GM18505 (cell line): ENCODE results near the gene SERINC5.
"Not testable (repeated sequence)": the region's sequence is repeated elsewhere in the genome, so short reads cannot be mapped to it uniquely, and the experiment has no call there.

Experiments
- ATAC-seq: cut with Tn5 transposase; IDR thresholded peaks from one replicate; pipeline ENCODE4 v1.9.1; 2021; ENCODE audit not compliant: unreplicated experiment
- POLR2A ChIP-seq: IDR thresholded peaks from 4 replicates; pipeline ENCODE4 v1.6.1; 2011; ENCODE audit warnings: borderline replicate concordance; ENCODE audit not compliant: insufficient read depth, insufficient read length; ENCODE audit errors: extremely low read depth

The SERINC5 gene

DNA sequence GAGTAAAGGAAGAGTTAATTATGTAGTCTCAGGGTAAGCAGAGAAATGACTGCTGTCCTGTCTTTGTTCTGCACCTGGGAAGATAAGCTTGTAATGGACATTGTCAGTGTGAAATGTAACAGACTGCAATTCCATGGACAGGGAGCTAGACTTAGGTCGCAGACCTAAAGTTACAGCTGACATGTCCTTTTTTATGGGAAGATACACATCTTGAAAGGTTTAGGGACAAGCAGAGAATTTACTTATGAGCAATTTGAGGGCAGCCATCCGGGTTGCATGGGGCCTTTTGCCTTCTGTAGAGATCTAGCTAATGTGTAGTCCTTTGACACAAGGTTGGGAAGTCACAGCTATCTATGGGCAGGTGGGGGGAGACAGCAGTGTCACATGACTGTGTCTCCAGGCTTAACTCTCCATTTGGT lies 85.7 kb downstream of the SERINC5 start:
- no peak for TF ChIP-seq POLR2A
- no peak for ATAC-seq

DNA sequence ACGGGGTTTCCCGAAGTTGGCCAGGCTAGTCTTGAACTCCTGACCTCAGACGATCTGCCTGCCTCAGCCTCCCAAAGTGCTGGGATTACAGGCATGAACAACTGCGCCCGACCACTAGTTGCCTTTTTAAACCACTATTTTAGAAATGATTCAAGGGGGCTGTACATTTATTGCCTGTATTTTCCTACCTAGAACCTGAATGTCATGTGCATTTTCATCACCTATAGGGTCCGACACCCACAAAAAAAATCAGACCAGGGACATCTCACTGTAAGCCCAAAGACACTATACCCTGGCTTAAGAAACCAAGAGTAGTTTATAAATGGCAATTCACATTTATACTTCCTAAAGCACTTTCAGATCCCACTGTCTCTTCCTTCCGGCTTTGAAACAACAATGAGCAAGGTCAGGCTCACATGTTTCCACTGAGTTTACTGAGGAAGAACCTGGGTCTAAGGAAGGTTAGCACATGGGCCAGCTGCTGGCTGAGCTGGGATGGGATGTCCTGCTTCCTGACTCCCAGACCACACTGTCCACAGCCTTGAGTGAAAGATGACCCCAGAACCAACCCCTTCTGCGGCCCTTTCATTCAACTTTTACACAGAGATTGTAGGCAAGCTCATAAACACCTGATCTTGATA lies 87.3 kb downstream of the SERINC5 start:
- ATAC-seq = no peak
- TF ChIP-seq POLR2A = no peak

DNA sequence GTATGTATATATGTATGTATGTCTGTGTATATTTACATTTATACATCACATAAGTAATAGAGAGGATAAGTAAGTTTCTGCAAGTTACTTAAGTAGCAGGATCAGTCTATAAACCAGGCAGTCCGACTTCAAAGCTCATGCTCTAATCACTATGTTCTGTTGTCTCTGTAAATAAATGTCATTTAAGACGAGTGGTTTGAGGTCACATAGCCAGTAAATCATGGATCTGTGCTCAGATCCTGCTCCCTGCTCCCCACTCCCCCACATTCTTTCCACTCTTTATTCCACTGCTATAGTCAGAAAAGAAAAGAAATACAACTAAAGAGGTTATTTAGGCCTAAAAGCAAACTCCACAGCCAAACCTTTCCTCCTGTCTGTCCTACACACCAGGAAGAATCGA lies 90.4 kb downstream of the SERINC5 start:
- no peak for ATAC-seq
- TF ChIP-seq POLR2A = no peak

- no peak for ATAC-seq
- TF ChIP-seq POLR2A = no peak
Observed at GRCh38 chr5:80161165-80161564, 94.7 kb downstream of the SERINC5 start.

GRCh38 chr5:80160242-80160641 lies 95.6 kb downstream of the SERINC5 start:
- TF ChIP-seq POLR2A = no peak
- no peak for ATAC-seq

- ATAC-seq = no peak
Observed at GRCh38 chr5:80159133-80159815, 96.6 kb downstream of the SERINC5 start.

DNA sequence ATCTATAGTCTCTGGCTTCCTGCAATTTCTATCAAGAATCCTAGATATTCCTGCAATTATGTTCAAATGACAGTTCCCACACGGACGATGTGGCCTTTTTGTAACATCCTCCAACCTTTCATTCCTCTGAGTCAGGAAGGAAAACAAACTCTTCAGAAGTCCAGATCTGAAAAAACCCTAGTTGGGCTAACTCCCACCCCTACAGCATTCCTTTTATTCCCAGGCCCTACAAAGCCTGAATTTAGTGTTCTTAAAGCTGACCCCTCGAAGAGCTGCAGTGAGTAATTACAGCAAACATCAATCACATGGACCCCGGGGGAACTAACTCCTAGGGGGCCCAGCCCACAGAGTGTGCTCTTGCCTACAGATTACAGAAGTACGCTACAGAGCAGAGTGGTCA lies 99.7 kb downstream of the SERINC5 start:
- TF ChIP-seq POLR2A = no peak
- ATAC-seq = no peak

More at GRCh38 chr5:80159133-80159815, 96.6 kb downstream of the SERINC5 start:
- TF ChIP-seq POLR2A = no peak

DNA sequence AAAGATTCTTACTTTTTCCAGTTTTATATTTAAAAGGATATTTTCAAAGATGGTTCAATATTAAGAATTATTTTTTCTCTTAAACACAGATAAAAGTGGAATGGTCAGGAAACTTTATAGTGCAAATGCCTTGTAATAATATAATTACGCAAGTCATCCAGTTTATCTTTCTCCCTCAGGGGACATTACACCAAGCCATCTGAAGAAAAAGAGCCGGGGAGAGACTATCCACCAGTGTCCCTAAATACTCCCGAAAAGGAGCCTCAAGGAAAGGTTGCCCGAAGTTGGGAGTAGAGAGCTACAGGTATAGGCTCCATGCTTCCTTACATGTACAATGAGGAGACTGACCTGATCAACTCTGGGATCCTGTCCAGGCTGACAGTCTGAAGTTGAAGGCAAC lies 101.1 kb downstream of the SERINC5 start:
- TF ChIP-seq POLR2A = no peak
- ATAC-seq = no peak

DNA sequence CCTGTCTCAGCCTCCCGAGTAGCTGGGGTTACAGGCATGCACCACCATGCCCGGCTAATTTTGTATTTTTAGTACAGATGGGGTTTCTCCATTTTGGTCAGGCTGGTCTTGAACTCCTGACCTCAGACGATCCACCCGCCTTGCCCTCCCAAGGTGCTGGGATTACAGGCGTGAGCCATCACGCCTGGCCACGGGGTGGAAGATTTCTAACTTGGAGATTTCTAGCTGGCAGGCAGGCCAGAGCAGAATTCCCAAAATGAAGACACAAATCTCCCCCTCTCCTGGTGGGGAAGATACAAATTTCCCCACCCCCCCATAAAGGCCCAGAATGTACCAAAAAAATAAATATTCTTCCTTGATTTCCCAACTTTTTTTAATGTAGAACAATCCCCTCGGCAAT lies 101.6 kb downstream of the SERINC5 start:
- ATAC-seq = not testable (repeated sequence)

DNA sequence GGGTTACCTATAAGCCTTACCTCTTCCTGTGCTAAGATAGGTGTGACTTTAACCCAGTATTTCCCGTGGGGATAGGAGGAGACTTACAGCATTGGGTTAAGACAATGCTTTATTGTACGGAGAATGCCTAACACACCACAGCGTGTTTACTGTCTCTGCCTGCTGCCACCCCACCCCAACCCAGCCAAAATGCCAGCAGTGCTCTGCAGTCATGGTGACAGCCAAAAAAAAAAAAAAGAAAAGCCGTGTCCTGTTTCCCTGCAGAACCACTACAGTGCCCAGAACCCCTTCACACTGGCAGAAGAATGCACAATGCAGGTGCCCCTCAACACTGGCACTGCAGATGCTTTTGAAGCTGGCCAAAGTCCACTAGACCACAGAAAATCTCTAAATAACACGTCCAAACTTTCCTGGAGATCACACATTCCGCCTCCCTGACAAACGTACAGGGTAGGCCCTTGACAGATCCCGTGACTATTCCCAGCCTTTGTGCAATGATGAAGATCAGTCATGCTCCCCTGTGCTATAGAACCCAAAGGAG lies 102.2 kb downstream of the SERINC5 start:
- TF ChIP-seq POLR2A = no peak
- no peak for ATAC-seq

- no peak for TF ChIP-seq POLR2A
- no peak for ATAC-seq
Observed at GRCh38 chr5:80152778-80153177, 103.1 kb downstream of the SERINC5 start.

DNA sequence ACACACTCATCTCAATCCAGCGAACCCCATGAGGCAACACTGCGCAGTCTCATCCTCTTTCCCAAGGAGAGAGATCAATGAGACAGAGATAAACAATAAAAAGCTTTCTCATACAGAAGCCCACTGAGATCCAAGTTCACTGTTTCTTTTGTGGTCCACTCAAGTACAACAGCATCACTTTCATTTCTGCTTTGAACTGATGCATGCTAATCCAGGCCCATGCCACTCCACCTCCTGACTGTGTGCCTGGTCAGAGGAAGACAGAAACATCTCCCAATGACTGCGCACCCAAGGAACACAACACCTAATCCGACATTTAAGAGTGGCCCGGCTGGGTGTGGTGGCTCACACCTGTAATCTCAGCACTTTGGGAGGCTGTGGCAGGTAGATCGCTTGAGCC lies 104.0 kb downstream of the SERINC5 start:
- no peak for ATAC-seq
- TF ChIP-seq POLR2A = no peak

DNA sequence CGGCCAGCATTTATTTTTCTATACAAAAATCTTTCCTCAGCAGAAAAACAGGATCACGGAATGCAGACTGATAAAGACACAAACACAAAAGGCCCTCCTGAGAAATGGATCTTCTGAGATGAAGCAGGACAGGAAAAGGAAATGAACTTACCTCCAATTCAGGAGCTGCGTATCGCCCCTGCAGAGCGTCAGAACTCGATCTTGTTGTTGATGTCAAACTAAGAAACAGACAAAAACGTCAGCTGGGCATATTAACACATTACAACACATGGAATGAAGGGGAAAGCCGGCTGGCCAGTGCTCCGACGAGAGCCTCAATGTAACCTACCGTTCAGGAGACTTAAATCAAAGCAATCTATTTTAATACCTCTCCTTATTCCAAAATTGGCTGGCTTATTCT lies 105.1 kb downstream of the SERINC5 start:
- no peak for TF ChIP-seq POLR2A
- ATAC-seq = no peak

- ATAC-seq = no peak
- TF ChIP-seq POLR2A = no peak
Observed at GRCh38 chr5:80149161-80149609, 106.7 kb downstream of the SERINC5 start.
